ENCODE results near the gene UGT1A4.

UGT1A4 gene

GRCh38 chr2:233754872-233755611 lies 36.5 kb downstream of the UGT1A4 start:
- Histone ChIP-seq H3K9me3 (ENCODE audit: control insufficient read depth, insufficient read depth, low read length) (peaks cover 6% of the 10 kb centered on the region; the same call in 1 of the 2 replicates), H3K4me1 (ENCODE audit: control insufficient read depth, low read length) (no peaks in the 10 kb centered on the region), H3K9me2 (replicated peaks; ENCODE audit: control insufficient read depth, low read length) (no peaks in the 10 kb centered on the region), H3K36me3 (ENCODE audit: control insufficient read depth, low read length) (no peaks in the 10 kb centered on the region), H3K27me3 (ENCODE audit: control insufficient read depth, low read length) (no peaks in the 10 kb centered on the region), H3K4me3 (ENCODE audit: low read length) (no peak overlapping the region), H3K79me2 (ENCODE audit: control insufficient read depth, low read length) (no peaks in the 10 kb centered on the region), H3K27ac (ENCODE audit: low read depth, low read length) (no peak overlapping the region), H3F3A (ENCODE audit: control insufficient read depth, insufficient read depth) (no peaks in the 10 kb centered on the region), H3K4me2 (ENCODE audit: low read length) (no peak overlapping the region), H4K20me1 (ENCODE audit: control insufficient read depth, insufficient read depth, low read depth, low read length) (no peaks in the 10 kb centered on the region)
- TF ChIP-seq EZH2phosphoT487 (IDR thresholded peaks at IDR 0.05; ENCODE audit: borderline replicate concordance, low read length) (no peak), CTCF (IDR thresholded peaks at IDR 0.05; ENCODE audit: low read depth, low read length, poor library complexity, severe bottlenecking) (no peak)

- no peaks in the 10 kb centered on the region for H3K4me1 ChIP-seq (ENCODE audit: control insufficient read depth, low read length)
- H3K36me3 ChIP-seq (ENCODE audit: control insufficient read depth, low read length) = no peaks in the 10 kb centered on the region
- H3K27ac ChIP-seq (ENCODE audit: low read depth, low read length) = no peak overlapping the region
- TF ChIP-seq EZH2phosphoT487 (IDR thresholded peaks at IDR 0.05; ENCODE audit: borderline replicate concordance, low read length) = no peak
- no peak for TF ChIP-seq CTCF (IDR thresholded peaks at IDR 0.05; ENCODE audit: low read depth, low read length, poor library complexity, severe bottlenecking)
- H3K79me2 ChIP-seq (ENCODE audit: control insufficient read depth, low read length) = no peaks in the 10 kb centered on the region
- H3K4me2 ChIP-seq (ENCODE audit: low read length) = no peak overlapping the region
- H4K20me1 ChIP-seq (ENCODE audit: control insufficient read depth, insufficient read depth, low read depth, low read length) = no peaks in the 10 kb centered on the region
- no peaks in the 10 kb centered on the region for H3F3A ChIP-seq (ENCODE audit: control insufficient read depth, insufficient read depth)
- no peaks in the 10 kb centered on the region for H3K9me2 ChIP-seq (replicated peaks; ENCODE audit: control insufficient read depth, low read length)
- H3K4me3 ChIP-seq (ENCODE audit: low read length) = no peak overlapping the region
- H3K9me3 ChIP-seq (ENCODE audit: control insufficient read depth, insufficient read depth, low read length) = no peaks in the 10 kb centered on the region
- H3K27me3 ChIP-seq (ENCODE audit: control insufficient read depth, low read length) = no peaks in the 10 kb centered on the region
Measured at GRCh38 chr2:233756429-233757081, 38.0 kb downstream of the UGT1A4 start.

- Histone ChIP-seq H3K4me3 (ENCODE audit: low read length) (no peak overlapping the region), H3K4me2 (ENCODE audit: low read length) (no peak overlapping the region), H3K27ac (ENCODE audit: low read depth, low read length) (no peak overlapping the region), H3K36me3 (ENCODE audit: control insufficient read depth, low read length) (no peaks in the 10 kb centered on the region), H3K4me1 (ENCODE audit: control insufficient read depth, low read length) (no peaks in the 10 kb centered on the region), H4K20me1 (ENCODE audit: control insufficient read depth, insufficient read depth, low read depth, low read length) (no peaks in the 10 kb centered on the region), H3K79me2 (ENCODE audit: control insufficient read depth, low read length) (no peaks in the 10 kb centered on the region), H3F3A (ENCODE audit: control insufficient read depth, insufficient read depth) (no peaks in the 10 kb centered on the region), H3K27me3 (ENCODE audit: control insufficient read depth, low read length) (peaks cover 1% of the 10 kb centered on the region), H3K9me3 (ENCODE audit: control insufficient read depth, insufficient read depth, low read length) (no peaks in the 10 kb centered on the region), H3K9me2 (replicated peaks; ENCODE audit: control insufficient read depth, low read length) (no peaks in the 10 kb centered on the region)
- no peak for TF ChIP-seq CTCF (IDR thresholded peaks at IDR 0.05; ENCODE audit: low read depth, low read length, poor library complexity, severe bottlenecking)
Measured at GRCh38 chr2:233758141-233758540, 39.6 kb downstream of the UGT1A4 start.
